A673 (cell line): ENCODE results near the gene POLD2. TPM values are rescaled to one million over a fixed set of nuclear protein-coding genes. Genes with fewer than 3 reads are reported as not detected.

Experiments used
- BruUV-seq: library from RNA; stranded (reverse); fragments of 400-500 nt; replicated peaks from 2 replicates; lab custom pipeline; 2021; lab: Mats Ljungman, UMichigan
- CTCF ChIA-PET: fragments of 300-600 bp; sonication (Branson Sonifier 250); formaldehyde crosslinking; loops from one replicate; lab custom pipeline; 2022; ENCODE audit warnings: antibody characterized with exemption; lab: Charles Lee
- POLR2A ChIA-PET: fragments of 300-600 bp; sonication (Branson Sonifier 250); formaldehyde crosslinking; loops from one replicate; lab custom pipeline; 2022; ENCODE audit warnings: antibody characterized with exemption; ENCODE audit not compliant: low non-redundant PET; lab: Charles Lee
- DNase-seq: peaks from one replicate; pipeline ENCODE4 v3.0.0-alpha.2; 2015; ENCODE audit warnings: low spot score
- H3K27ac ChIP-seq: fragments of 200-600 bp; sonication (generic); 2 replicates; pipeline ENCODE4 v1.5.1; 2016; ENCODE audit warnings: mixed run types, low read depth, mild to moderate bottlenecking, mixed read lengths, antibody characterized with exemption, low read length; ENCODE audit not compliant: poor library complexity, severe bottlenecking
- H3K27me3 ChIP-seq: fragments of 200-600 bp; sonication (generic); replicated peaks from 2 replicates; pipeline ENCODE4 v1.6.1; 2017; ENCODE audit warnings: mixed run types, low read depth, mild to moderate bottlenecking, mixed read lengths, antibody characterized with exemption, low read length; ENCODE audit not compliant: insufficient read depth, poor library complexity
- H3K36me3 ChIP-seq: fragments of 200-600 bp; sonication (generic); 2 replicates; pipeline ENCODE4 v1.6.1; 2016; ENCODE audit warnings: mixed run types, mild to moderate bottlenecking, mixed read lengths, antibody characterized with exemption, low read length; ENCODE audit not compliant: insufficient read depth, poor library complexity, severe bottlenecking
- H3K4me1 ChIP-seq: fragments of 200-600 bp; sonication (generic); 2 replicates; pipeline ENCODE4 v1.6.1; 2017; ENCODE audit warnings: mixed run types, mild to moderate bottlenecking, mixed read lengths, antibody characterized with exemption, low read length; ENCODE audit not compliant: insufficient read depth, poor library complexity, severe bottlenecking
- H3K4me3 ChIP-seq: fragments of 200-600 bp; sonication (generic); 2 replicates; pipeline ENCODE4 v1.5.1; 2016; ENCODE audit warnings: low read depth, mixed run types, mild to moderate bottlenecking, mixed read lengths, low read length; ENCODE audit not compliant: poor library complexity, severe bottlenecking
- H3K9me3 ChIP-seq: fragments of 200-600 bp; sonication (generic); 2 replicates; pipeline ENCODE4 v1.6.1; 2016; ENCODE audit warnings: mixed run types, low read depth, mild to moderate bottlenecking, mixed read lengths, antibody characterized with exemption, low read length; ENCODE audit not compliant: poor library complexity, severe bottlenecking
- CTCF ChIP-seq: fragments of 300-800, 200-600 bp; sonication (generic); conservative IDR thresholded peaks from 2 replicates; pipeline ENCODE4 v1.5.1; 2017; ENCODE audit warnings: low read depth, mild to moderate bottlenecking, antibody characterized with exemption, low read length, moderate library complexity, mixed read lengths
- EZH2 ChIP-seq: fragments of 200-600 bp; sonication (generic); IDR thresholded peaks from 2 replicates; pipeline ENCODE4 v1.6.1; 2017; ENCODE audit warnings: borderline replicate concordance, low read depth, mild to moderate bottlenecking, mixed read lengths, antibody characterized with exemption, low read length; ENCODE audit not compliant: poor library complexity, severe bottlenecking
- intact Hi-C: fragments of 100-400 bp; cut with micrococcal nuclease; formaldehyde crosslinking; loops from one replicate; pipeline ENCODE4 v1.10.0; 2022; ENCODE audit not compliant: unreplicated experiment
- total RNA-seq: library from RNA; stranded (reverse); gene quantifications from 2 replicates; pipeline ENCODE4 v1.2.3, GENCODE V29; 2021

The POLD2 gene
- total RNA-seq, 1 experiment from 2014 or later: 252 TPM

DNA sequence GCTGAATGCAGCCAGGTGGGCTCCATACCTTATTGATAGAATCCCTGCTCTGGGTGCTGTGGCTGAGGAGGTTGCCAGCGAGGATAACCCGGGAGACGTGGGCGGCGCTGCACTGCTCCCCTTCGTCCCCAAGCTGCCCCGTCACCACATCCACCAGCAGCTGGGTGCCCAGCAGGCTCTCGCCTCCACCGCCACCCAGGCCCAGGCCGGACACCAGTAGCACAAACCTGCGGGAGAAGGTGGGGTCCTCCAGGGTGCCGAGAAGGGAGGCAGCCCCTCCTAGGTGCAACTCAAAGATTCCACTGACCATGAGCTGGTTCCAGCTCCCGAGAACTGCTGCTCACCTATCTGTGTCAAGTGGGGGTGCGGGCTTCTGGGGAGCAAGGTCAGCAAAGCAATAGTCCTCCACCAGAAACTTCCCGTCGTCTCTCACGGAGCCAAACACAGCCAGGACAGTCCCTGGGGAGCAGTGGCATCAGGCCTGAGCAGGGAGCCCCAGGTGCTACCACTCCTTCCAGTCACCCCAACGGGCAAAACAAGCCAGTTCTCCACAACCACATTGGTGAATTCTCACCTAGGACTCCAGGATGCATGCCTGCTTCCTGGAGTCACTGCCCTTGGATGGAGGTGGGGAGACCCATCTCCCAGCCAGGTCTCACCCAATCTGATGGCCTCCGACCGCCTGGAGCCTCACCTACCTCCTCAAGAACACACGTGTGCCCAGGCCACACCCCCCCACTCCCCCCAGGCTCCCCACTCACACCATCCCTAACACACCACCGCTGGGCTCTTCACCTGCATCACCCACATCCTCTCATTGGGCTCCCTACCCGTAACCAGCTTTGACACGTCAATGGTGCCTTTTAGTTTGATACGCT lies 6.3 kb downstream of the POLD2 start:
- CTCF ChIA-PET: no interaction called here
- Histone ChIP-seq H3K4me1 (peaks cover 10% of the 10 kb centered on the region), H3K36me3 (peaks cover 70% of the 10 kb centered on the region)

DNA sequence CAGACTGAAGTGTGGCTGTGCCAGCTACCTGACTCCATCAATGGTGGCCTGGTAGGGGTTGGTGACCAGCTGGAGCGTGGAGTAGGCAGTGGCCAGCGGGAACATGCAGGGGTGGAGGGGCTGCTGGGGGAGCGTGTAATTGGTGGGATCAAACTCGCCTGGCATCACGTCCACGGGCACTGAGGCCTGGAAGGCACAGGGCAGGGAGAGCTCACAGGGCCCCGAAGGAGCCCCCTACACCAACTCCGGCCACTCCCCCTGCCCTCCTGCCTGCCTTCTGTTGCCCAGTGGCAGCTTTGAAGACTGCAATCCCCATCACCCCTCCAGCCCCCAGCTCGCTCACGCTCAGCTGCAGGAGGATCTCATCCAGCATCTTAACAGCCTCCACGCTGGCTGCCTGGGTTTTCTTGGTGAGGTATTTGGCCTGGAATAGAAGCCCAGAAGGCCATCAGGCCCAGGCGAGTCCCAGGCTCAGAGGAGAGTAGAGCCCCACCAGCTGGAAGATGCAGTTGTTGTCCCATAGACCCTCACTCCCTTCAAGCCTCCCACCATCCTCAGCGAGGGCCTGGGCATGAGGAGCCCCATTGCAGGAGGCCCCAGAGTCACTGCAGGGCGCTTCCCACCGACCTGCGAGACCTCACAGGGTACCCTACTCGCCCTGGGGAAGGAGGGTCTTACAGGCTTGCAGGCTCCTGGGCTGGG lies 7.1 kb downstream of the POLD2 start:
- Histone ChIP-seq H3K4me3 (no peak overlapping the region), H3K9me3 (no peaks in the 10 kb centered on the region), H3K4me1 (peaks cover 2% of the 10 kb centered on the region), H3K27me3 (no peaks in the 10 kb centered on the region), H3K36me3 (peaks cover 62% of the 10 kb centered on the region), H3K27ac (no peak overlapping the region)
- TF ChIP-seq EZH2 (no peak), CTCF (no peak)
- intact Hi-C loops: no loop called here
- ChIA-PET CTCF (no interaction called here), POLR2A (no interaction called here)
- BruUV-seq: no TSS peak
- DNase-seq: no peak

More for the DNA sequence above, 6.3 kb downstream of the POLD2 start:
- BruUV-seq: no TSS peak
- POLR2A ChIA-PET: no interaction called here
- H3K4me3 ChIP-seq: no peak overlapping the region
- no peaks in the 10 kb centered on the region for H3K27me3 ChIP-seq
- no peak overlapping the region for H3K27ac ChIP-seq
- intact Hi-C loops: no loop called here
- no peak for TF ChIP-seq EZH2
- TF ChIP-seq CTCF: no peak
- no peaks in the 10 kb centered on the region for H3K9me3 ChIP-seq
- DNase-seq: no peak

DNA sequence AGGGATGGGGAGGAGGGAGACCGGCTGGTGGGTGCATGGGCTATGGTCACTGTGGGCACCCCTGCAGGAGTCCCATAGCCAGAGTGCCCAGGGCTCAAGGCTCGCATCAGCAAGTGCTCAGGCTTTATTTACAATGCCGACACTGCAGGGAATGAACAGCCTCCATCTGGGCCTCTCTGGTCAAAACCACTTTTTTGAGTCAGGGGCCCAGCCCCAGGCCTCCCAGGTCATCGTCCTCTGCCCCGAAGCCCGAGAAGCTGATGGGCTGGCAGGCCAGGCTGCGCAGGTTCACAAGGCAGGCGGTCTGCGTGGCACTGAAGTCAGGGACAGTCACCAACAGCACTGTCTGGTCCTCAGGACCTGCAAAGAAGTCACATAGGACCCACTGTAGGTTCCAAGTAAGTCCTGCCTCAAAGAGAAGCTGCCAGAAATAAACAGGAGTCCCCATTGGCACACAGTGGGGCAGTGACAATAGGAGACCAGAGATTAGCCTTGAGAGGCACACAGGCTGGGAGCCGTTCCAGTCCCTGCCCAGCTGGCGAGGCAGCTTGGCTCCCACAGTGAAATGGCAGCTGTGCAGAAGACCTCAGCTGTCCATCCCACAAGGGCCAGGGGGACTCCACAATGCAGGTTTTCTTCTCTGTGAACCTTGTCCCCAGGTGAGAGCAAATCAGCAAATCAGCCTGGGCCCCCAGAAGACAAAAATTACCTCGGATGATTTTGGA lies 8.6 kb downstream of the POLD2 start:
- H3K27ac ChIP-seq: no peak overlapping the region
- DNase-seq: no peak
- no peak overlapping the region for H3K4me3 ChIP-seq
- CTCF ChIA-PET: no interaction called here
- no peak for TF ChIP-seq CTCF
- no peak for TF ChIP-seq EZH2
- no peaks in the 10 kb centered on the region for H3K27me3 ChIP-seq
- H3K9me3 ChIP-seq: no peaks in the 10 kb centered on the region
- POLR2A ChIA-PET: no interaction called here
- H3K4me1 ChIP-seq: no peaks in the 10 kb centered on the region
- intact Hi-C loops: no loop called here
- H3K36me3 ChIP-seq: peaks cover 47% of the 10 kb centered on the region
- BruUV-seq: no TSS peak
